Islet of Langerhans (tissue), 1 donor: Measurements from ENCODE around the gene SLC39A9.
"Not testable (repeated sequence)": the region's sequence is repeated elsewhere in the genome, so short reads cannot be mapped to it uniquely, and the experiment has no call there.

Experiments used
- FAIRE-seq: peaks from one replicate; lab custom pipeline; 2011; peaks lifted over from hg19 to GRCh38; lab: Jason Lieb, UNC

Gene SLC39A9

DNA sequence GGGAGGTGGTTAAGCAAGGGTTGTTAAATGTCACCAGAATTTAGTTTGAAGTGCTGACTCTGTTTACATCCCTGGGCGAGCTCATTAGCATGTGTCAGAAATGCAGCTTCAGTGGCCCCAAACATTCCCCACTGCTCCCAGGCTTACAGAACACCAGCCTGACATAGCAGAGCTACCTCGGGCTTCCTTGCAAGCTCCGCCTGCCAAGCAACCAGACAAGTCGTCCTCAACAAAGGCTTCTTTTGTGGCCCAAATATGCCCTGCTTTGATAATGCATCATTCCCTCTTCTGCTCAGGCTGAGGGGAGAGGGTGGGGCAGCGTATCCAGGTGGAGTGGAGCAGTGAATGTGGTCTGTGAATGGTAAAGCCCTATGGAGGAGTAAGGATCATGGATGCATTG, 28.4 kb upstream of the SLC39A9 start:
- FAIRE-seq = no peak

DNA sequence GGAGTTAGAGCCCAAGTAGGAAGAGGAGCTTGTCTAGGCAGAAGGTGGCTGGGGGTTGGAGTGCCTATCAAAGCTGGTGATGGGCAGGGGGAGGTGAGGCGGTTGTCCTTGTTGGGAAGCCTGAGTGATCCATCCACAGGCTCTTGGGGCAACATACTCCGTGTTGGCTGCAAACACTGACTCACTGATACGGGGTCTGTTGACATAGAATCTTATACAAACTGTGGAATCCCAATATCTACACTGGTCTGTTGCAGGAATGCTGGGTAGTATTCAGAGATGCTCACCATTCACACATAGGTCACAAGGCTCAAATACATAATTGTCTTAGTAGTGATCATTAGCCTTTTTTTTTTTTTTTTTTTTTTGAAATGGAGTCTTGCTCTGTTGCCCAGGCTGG, 26.3 kb upstream of the SLC39A9 start:
- FAIRE-seq = no peak

DNA sequence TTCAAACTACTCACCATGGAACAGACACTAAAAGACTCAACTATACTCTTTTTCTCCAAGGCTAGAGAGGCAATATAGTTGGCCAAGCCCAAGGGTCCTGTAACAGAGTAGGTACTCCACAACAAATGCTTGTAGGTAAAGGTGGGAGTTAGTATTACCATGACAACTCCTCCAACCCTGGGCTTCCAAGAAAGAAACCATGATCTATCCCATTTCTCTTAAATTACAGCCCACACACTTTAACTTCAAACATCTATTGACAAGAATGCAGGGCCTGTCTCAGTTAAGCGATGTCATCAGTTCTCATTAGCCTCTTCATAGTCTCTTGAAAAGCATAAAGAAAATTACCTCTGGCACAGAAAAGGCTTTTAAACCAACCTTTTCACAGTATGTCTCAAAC, 25.4 kb upstream of the SLC39A9 start:
- FAIRE-seq = no peak

DNA sequence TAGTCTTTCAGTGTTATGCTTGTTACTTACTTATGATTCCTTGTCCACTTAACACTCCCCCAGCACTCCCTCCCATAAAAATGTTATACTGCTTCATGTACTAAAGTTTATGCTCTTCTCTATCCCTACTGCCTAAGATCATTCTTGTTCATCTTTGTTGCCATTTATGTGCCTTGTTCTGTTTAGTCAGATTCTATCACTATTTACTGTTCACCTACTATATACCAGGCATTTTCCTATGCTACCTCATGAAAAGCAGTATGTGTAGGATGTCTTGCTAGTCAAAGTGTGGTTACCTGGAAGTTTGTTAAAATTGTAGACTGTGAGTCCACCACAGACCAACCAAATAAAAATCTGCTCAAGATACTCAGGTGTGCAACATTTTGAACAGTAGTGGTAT, 24.3 kb upstream of the SLC39A9 start:
- FAIRE-seq = no peak

DNA sequence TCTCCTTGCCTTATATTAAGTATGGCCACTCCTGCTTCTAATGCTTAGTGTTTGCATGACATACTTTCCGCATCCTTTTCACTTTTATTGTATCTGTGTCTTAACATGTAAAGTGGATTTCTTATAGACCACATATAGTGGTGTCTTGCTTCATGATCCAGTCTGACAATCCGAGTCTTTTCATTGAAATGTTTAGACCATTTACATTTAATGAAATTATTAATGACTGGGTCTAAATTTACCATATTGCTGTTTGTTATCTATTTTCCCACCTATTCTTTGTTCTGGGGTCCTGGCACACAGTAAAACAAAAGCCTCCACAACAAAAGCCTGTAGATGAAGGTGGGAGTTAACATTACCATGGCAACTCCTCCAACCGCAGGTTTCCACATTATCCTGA, 23.3 kb upstream of the SLC39A9 start:
- no peak for FAIRE-seq

GRCh38 chr14:69375722-69376121, 22.8 kb upstream of the SLC39A9 start:
- FAIRE-seq = no peak

DNA sequence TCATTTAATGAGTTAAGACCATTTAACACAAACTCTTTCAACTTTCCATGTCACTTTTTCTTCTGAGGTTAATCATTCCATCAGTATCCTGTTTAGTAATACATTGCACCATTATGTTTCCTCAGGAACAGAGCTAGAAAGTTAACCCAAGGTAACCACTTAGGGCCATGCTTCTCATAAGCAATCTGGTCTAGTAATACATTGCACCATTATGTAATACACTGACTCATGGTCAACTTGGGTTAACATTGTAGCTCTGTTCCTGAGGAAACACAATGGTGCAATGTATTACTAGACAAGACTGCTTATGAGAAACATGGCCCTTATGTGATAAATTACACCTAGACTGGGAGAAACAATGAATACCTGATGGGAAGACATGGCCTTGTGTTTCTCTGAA, 22.1 kb upstream of the SLC39A9 start:
- FAIRE-seq = no peak

DNA sequence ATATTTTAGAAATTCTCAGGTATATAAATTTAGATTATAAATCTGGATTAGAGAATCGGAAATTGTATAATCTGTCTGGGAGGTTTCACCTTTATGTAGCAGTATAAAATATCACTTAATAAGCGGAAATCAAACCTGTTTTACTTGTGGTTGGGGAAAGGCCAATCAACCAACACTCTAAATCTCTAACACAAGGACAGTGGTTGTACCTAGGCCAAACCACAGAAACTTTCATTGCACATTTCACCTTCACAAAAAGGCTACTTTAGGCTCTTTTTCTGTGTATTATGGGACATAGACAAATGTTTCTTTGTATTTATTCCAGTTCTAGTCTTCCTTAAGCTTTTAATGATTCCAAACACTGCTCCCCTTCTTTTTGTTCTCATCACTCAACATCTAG, 20.2 kb upstream of the SLC39A9 start:
- FAIRE-seq = no peak

DNA sequence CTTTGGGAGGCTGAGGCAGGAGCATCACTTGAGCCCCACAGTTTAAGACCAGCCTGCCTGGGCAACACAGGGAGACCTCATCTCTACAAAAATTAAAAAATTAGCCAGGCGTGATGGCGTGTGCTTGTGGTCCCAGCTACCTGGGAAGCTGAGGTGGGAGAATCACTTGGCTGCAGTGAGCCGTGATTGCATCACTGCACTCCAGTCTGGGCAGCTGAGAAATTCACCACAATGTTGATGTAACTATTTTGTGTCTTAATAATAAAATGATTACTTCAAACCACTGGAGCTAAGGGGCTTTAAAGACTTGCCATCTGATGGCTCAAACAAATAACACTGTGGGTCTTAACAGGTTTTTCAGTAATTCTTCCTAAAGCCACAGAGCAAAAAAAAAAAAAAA, 11.2 kb upstream of the SLC39A9 start:
- no peak for FAIRE-seq

- FAIRE-seq = not testable (repeated sequence)
Observed at GRCh38 chr14:69391400-69391799, 7.1 kb upstream of the SLC39A9 start.

- no peak for FAIRE-seq
Observed at GRCh38 chr14:69392481-69392880, 6.0 kb upstream of the SLC39A9 start.

- FAIRE-seq = no peak
Observed at GRCh38 chr14:69395929-69396328, 2.6 kb upstream of the SLC39A9 start.

DNA sequence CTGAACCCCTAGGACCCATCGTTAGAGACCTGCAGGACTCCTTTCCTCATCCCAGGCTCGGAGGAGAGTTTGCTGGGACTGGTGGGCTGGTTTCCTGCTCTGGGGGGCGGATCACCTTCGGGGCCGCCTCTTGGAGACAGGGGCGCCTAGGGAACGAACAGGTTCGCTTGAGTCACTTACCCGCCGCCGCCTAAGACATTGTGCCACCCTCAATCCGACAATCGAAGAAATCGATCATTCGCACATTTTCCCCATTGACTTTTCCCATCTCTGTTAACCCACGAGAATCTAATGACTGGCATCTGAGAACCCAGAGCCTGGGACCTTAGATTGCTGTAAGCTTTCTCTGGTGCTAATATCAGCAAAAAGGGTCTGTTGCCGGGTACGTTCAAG, 322 bp downstream of the SLC39A9 start:
- no peak for FAIRE-seq

DNA sequence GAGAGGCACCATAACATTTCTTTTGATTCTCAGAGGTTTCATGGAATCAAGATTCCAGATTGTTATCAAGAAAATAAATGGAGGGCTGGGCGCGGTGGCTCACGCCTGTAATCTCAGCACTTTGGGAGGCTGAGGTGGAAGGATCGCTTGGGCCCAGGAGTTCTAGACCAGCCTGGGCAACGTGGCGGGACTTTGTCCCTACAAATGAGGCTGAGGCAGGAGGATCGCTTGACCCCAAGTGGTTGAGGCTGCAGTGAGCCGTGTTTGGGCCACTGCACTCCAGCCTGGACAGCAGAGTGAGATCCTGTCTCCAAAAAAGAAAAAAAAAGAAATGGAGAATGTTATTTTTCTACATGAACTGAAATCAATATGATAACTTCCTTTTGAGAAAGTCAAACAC, 1.3 kb downstream of the SLC39A9 start:
- FAIRE-seq = no peak

- FAIRE-seq = no peak
Observed at GRCh38 chr14:69400154-69400553, 1.7 kb downstream of the SLC39A9 start.

GRCh38 chr14:69401841-69402240, 3.3 kb downstream of the SLC39A9 start:
- FAIRE-seq = no peak

DNA sequence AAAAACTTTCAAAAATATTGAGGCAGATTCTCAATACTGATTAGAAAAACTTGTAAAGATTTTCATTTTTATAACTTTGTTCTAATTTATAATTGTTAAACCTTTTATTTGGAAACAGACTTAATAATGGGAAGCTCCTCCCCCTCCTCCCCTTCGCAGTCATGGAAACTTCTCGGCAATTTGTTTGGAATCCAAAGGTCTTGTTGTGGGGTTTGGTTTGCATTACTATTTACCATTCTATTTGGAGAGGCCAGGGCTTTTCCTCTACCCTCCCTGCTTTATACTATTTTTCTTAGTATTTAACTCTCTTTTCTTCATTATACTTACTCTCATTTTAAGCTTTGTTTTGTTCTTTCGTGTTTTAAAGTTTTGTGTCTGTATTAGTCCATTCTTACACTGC, 6.0 kb downstream of the SLC39A9 start:
- no peak for FAIRE-seq

- FAIRE-seq = no peak
Observed at GRCh38 chr14:69404883-69405282, 6.4 kb downstream of the SLC39A9 start.

DNA sequence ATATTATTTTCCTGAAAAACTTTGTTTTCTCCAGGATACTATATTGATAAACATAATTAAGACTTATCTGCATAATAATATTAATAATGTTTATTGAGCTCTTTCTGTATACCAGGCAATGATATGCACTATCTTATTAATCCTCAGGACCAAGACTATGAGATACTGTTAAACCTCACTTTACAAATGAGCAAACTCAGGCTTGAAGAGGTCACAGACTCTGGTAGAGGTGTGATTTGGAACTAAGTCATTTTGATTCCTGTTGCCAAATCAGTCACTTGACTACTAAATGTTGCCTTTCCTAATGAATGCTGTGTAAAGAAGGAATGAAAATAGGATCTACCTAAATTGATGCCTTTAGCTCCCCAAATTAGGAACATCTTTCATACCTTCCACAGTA, 7.3 kb downstream of the SLC39A9 start:
- FAIRE-seq = no peak

- FAIRE-seq = no peak
Observed at GRCh38 chr14:69408331-69408960, 10.0 kb downstream of the SLC39A9 start.

- no peak for FAIRE-seq
Observed at GRCh38 chr14:69413483-69413882, 15.0 kb downstream of the SLC39A9 start.

DNA sequence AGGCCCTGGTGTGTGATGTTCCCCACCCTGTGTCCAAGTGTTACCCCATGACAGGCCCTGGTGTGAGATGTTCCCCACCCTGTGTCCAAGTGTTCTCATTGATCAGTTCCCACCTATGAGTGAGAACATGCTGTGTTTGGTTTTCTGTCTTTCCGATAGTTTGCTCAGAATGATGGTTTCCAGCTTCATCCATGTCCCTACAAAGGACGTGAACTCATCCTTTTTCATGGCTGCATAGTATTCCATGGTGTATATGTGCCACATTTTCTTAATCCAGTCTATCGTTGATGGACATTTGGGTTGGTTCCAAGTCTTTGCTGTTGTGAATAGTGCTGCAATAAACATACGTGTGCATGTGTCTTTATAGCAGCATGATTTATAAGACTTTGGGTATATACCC, 17.6 kb downstream of the SLC39A9 start:
- FAIRE-seq = not testable (repeated sequence)

DNA sequence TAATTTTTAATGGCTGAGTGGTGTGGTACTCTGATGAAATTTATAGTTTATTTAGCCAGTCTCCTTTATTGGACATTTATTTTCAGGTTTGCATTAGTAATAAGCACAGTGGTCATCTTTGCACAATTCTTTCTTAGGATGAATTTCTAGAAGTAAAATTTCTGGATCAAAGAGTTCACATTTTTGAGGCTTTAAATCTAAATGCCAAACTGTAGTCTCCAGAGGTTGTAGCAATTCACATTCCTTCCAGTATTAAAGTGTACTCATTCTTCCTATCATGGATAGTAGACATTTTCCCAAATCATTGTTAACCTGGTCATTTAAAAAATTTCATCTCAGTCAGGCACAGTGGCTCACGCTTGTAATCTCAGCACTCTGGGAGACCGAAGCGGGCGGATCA, 24.8 kb downstream of the SLC39A9 start:
- no peak for FAIRE-seq

GRCh38 chr14:69424149-69424923, 25.8 kb downstream of the SLC39A9 start:
- FAIRE-seq = no peak
